Measurements from ENCODE around the gene DPYD.

The DPYD gene

DNA sequence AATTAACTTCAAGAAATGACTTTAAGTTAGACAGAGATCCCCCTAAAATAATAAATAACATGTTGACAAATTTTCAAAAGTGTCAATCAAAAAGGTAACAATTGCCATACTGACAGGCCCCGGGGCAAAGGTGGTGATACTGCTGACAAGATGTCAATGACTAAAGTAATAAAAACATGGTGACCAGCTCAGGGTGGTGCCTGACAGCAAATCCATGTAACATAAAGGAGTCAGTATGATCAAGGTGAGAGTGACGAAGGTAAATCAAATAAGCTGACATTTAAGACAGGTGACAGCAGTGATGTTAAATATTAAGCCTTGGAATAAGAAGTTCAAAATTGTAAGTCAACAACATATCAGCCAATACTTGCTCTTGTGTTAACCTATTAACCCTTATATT is 387.5 kb downstream of the DPYD start:
- Histone ChIP-seq H3K18ac (ENCODE audit: low read length) (no peak overlapping the region), H3K4me1 (ENCODE audit: control insufficient read depth in 2 of 2, insufficient read depth in 1 of 2, low read depth in 1 of 2, low read length in 2 of 2) (peaks cover 0 to 2% of the 10 kb centered on the region in 2 donors), H3K4ac (ENCODE audit: low read length) (no peak overlapping the region), H2BK120ac (ENCODE audit: low read depth, low read length) (no peak overlapping the region), H3K9me3 (replicated peaks in 1 of 2; ENCODE audit: control insufficient read depth in 2 of 2, insufficient read depth in 1 of 2, low read depth in 1 of 2, low read length in 2 of 2) (peaks cover 0 to 3% of the 10 kb centered on the region in 2 donors), H3K79me1 (ENCODE audit: low read depth, low read length) (no peaks in the 10 kb centered on the region), H4K8ac (ENCODE audit: low read depth, low read length) (no peak overlapping the region), H2AFZ (ENCODE audit: low read length) (no peak overlapping the region), H3K9ac (ENCODE audit: low read depth, low read length, poor library complexity) (no peak overlapping the region), H3K14ac (ENCODE audit: low read length) (no peak overlapping the region), H2BK15ac (ENCODE audit: low read length) (no peak overlapping the region), H3K4me2 (ENCODE audit: insufficient read depth, low read length, poor library complexity, severe bottlenecking) (no peak overlapping the region), H3K4me3 (ENCODE audit: low read length in 2 of 2) (no peak overlapping the region), H2BK5ac (ENCODE audit: low read length) (no peak overlapping the region), H3K23ac (ENCODE audit: low read depth, low read length, poor library complexity) (no peak overlapping the region), H3K27me3 (ENCODE audit: control insufficient read depth in 3 of 3, insufficient read depth in 3 of 3, low read depth in 1 of 3, low read length in 3 of 3) (no peaks in the 10 kb centered on the region), H3K27ac (replicated peaks; ENCODE audit: low read length) (no peak overlapping the region), H2AK5ac (ENCODE audit: low read depth, low read length) (no peak overlapping the region), H2BK12ac (ENCODE audit: low read length) (no peak overlapping the region), H3K36me3 (replicated peaks in 1 of 2; ENCODE audit: control insufficient read depth in 2 of 2, insufficient read depth in 2 of 2, low read length in 2 of 2) (no peaks in the 10 kb centered on the region), H4K91ac (ENCODE audit: low read depth, low read length, poor library complexity) (no peak overlapping the region)
- no CpG with 5 or more reads among the region's 2 CpGs for WGBS, 2 donors (ENCODE audit: extremely low coverage in 2 of 2, insufficient read length in 2 of 2, insufficient replicate concordance in 1 of 2)
- no peak for DNase-seq (ENCODE audit: low spot score)

DNA sequence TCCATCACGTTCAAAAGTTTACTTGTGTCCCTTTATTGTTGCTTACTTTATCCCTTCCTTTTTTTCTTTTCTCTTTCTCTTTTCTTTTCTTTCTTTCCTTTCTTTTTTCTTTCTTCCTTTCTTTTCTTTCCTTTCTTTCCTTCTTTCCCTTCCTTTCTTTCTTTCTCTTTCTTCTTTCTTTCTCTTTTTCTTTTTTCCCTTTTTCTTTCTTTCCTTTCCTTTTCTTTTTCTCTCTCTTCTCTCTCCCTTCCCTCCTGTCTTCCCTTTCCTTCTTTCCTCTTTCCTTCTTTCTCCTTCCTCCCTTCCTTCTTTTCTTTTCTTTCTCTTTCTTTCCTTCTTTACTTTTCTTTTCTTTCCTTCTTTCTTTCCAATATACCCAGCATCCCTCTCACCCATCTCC is 391.2 kb downstream of the DPYD start:
- Histone ChIP-seq H3K4me3 (ENCODE audit: low read length in 2 of 2) (no peak overlapping the region), H2BK120ac (ENCODE audit: low read depth, low read length) (no peak overlapping the region), H3K4me1 (ENCODE audit: control insufficient read depth in 2 of 2, insufficient read depth in 1 of 2, low read depth in 1 of 2, low read length in 2 of 2) (no peaks in the 10 kb centered on the region), H3K9me3 (replicated peaks in 1 of 2; ENCODE audit: control insufficient read depth in 2 of 2, insufficient read depth in 1 of 2, low read depth in 1 of 2, low read length in 2 of 2) (no peaks in the 10 kb centered on the region), H3K4ac (ENCODE audit: low read length) (no peak overlapping the region), H3K27ac (replicated peaks; ENCODE audit: low read length) (no peak overlapping the region), H3K9ac (ENCODE audit: low read depth, low read length, poor library complexity) (no peak overlapping the region), H2AK5ac (ENCODE audit: low read depth, low read length) (no peak overlapping the region), H3K27me3 (ENCODE audit: control insufficient read depth in 3 of 3, insufficient read depth in 3 of 3, low read depth in 1 of 3, low read length in 3 of 3) (no peaks in the 10 kb centered on the region), H3K14ac (ENCODE audit: low read length) (no peak overlapping the region), H3K23ac (ENCODE audit: low read depth, low read length, poor library complexity) (no peak overlapping the region), H2BK12ac (ENCODE audit: low read length) (no peak overlapping the region), H3K79me1 (ENCODE audit: low read depth, low read length) (no peaks in the 10 kb centered on the region), H3K36me3 (replicated peaks in 1 of 2; ENCODE audit: control insufficient read depth in 2 of 2, insufficient read depth in 2 of 2, low read length in 2 of 2) (no peaks in the 10 kb centered on the region), H4K91ac (ENCODE audit: low read depth, low read length, poor library complexity) (no peak overlapping the region), H2BK5ac (ENCODE audit: low read length) (no peak overlapping the region), H2AFZ (ENCODE audit: low read length) (no peak overlapping the region), H3K18ac (ENCODE audit: low read length) (no peak overlapping the region), H2BK15ac (ENCODE audit: low read length) (no peak overlapping the region), H3K4me2 (ENCODE audit: insufficient read depth, low read length, poor library complexity, severe bottlenecking) (no peak overlapping the region), H4K8ac (ENCODE audit: low read depth, low read length) (no peak overlapping the region)
- no CpG with 5 or more reads among the region's 1 CpG for WGBS, 2 donors (ENCODE audit: extremely low coverage in 2 of 2, insufficient read length in 2 of 2, insufficient replicate concordance in 1 of 2)
- no peak for DNase-seq (ENCODE audit: low spot score)

DNA sequence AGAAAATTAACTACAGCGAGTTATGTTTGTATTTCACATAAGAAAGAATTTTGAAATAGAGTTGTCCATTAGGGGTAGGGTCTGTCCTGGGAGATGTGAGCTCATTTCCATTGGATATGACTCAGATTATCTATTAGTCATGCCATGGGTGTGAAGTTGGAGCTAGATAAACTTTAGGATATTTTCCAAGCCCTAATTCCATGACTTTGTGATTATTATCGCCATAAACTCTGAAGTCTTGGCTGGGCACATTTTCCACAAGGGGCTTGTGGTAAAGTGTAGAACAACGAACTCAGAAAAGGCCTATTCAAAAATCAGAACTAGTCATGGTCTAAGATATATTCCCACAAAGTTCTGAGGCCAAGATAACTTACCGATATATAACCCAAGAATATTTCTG is 396.6 kb downstream of the DPYD start:
- no peak overlapping the region for H3K9ac ChIP-seq (ENCODE audit: low read depth, low read length, poor library complexity)
- H2AFZ ChIP-seq (ENCODE audit: low read length): no peak overlapping the region
- no peak overlapping the region for H3K14ac ChIP-seq (ENCODE audit: low read length)
- H3K9me3 ChIP-seq (replicated peaks in 1 of 2; ENCODE audit: control insufficient read depth in 2 of 2, insufficient read depth in 1 of 2, low read depth in 1 of 2, low read length in 2 of 2): peaks cover 0 to 2% of the 10 kb centered on the region in 2 donors
- H3K4me2 ChIP-seq (ENCODE audit: insufficient read depth, low read length, poor library complexity, severe bottlenecking): no peak overlapping the region
- no peak overlapping the region for H3K18ac ChIP-seq (ENCODE audit: low read length)
- H3K4ac ChIP-seq (ENCODE audit: low read length): no peak overlapping the region
- no peak overlapping the region for H2BK15ac ChIP-seq (ENCODE audit: low read length)
- H2BK5ac ChIP-seq (ENCODE audit: low read length): no peak overlapping the region
- H4K91ac ChIP-seq (ENCODE audit: low read depth, low read length, poor library complexity): no peak overlapping the region
- no peak overlapping the region for H2BK12ac ChIP-seq (ENCODE audit: low read length)
- DNase-seq (ENCODE audit: low spot score): no peak
- H3K36me3 ChIP-seq (replicated peaks in 1 of 2; ENCODE audit: control insufficient read depth in 2 of 2, insufficient read depth in 2 of 2, low read length in 2 of 2): no peaks in the 10 kb centered on the region
- H4K8ac ChIP-seq (ENCODE audit: low read depth, low read length): no peak overlapping the region
- no peak overlapping the region for H3K4me3 ChIP-seq (ENCODE audit: low read length in 2 of 2)
- H3K23ac ChIP-seq (ENCODE audit: low read depth, low read length, poor library complexity): no peak overlapping the region
- no peaks in the 10 kb centered on the region for H3K79me1 ChIP-seq (ENCODE audit: low read depth, low read length)
- H2AK5ac ChIP-seq (ENCODE audit: low read depth, low read length): no peak overlapping the region
- WGBS, 2 donors (ENCODE audit: extremely low coverage in 2 of 2, insufficient read length in 2 of 2, insufficient replicate concordance in 1 of 2): no CpG with 5 or more reads among the region's 4 CpGs
- no peaks in the 10 kb centered on the region for H3K27me3 ChIP-seq (ENCODE audit: control insufficient read depth in 3 of 3, insufficient read depth in 3 of 3, low read depth in 1 of 3, low read length in 3 of 3)
- H3K27ac ChIP-seq (replicated peaks; ENCODE audit: low read length): no peak overlapping the region
- no peak overlapping the region for H2BK120ac ChIP-seq (ENCODE audit: low read depth, low read length)
- H3K4me1 ChIP-seq (ENCODE audit: control insufficient read depth in 2 of 2, insufficient read depth in 1 of 2, low read depth in 1 of 2, low read length in 2 of 2): no peaks in the 10 kb centered on the region

DNA sequence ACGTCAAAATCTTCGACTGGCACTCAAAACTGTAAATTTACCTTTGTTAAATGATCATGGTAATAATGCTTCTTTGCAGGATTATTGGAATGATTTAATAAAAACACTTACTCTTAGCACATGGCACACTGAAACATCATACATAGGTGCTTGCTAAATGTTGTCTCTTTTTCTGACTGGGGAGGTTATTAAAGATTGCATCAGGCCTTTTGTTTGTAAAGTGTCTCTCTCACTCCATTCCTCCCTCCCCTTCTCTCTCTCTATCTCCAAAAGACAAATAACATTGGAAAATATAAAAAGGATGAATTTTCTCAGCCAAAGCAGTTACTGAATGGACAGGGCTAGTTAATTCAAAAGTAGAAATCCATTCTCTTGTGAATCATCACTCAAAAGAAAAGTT is 404.2 kb downstream of the DPYD start:
- Histone ChIP-seq H3K4me3 (ENCODE audit: low read length in 2 of 2) (no peak overlapping the region), H3K4ac (ENCODE audit: low read length) (no peak overlapping the region), H2BK15ac (ENCODE audit: low read length) (no peak overlapping the region), H3K27me3 (ENCODE audit: control insufficient read depth in 3 of 3, insufficient read depth in 3 of 3, low read depth in 1 of 3, low read length in 3 of 3) (no peaks in the 10 kb centered on the region), H2AK5ac (ENCODE audit: low read depth, low read length) (no peak overlapping the region), H3K9me3 (replicated peaks in 1 of 2; ENCODE audit: control insufficient read depth in 2 of 2, insufficient read depth in 1 of 2, low read depth in 1 of 2, low read length in 2 of 2) (peaks cover 0 to 7% of the 10 kb centered on the region in 2 donors), H2BK5ac (ENCODE audit: low read length) (no peak overlapping the region), H3K14ac (ENCODE audit: low read length) (no peak overlapping the region), H3K23ac (ENCODE audit: low read depth, low read length, poor library complexity) (no peak overlapping the region), H2BK120ac (ENCODE audit: low read depth, low read length) (no peak overlapping the region), H3K36me3 (replicated peaks in 1 of 2; ENCODE audit: control insufficient read depth in 2 of 2, insufficient read depth in 2 of 2, low read length in 2 of 2) (no peaks in the 10 kb centered on the region), H3K9ac (ENCODE audit: low read depth, low read length, poor library complexity) (no peak overlapping the region), H3K4me1 (ENCODE audit: control insufficient read depth in 2 of 2, insufficient read depth in 1 of 2, low read depth in 1 of 2, low read length in 2 of 2) (peaks cover 3 to 5% of the 10 kb centered on the region in 2 donors), H3K18ac (ENCODE audit: low read length) (no peak overlapping the region), H3K79me1 (ENCODE audit: low read depth, low read length) (no peaks in the 10 kb centered on the region), H3K4me2 (ENCODE audit: insufficient read depth, low read length, poor library complexity, severe bottlenecking) (no peak overlapping the region), H4K8ac (ENCODE audit: low read depth, low read length) (no peak overlapping the region), H2BK12ac (ENCODE audit: low read length) (no peak overlapping the region), H2AFZ (ENCODE audit: low read length) (peak overlapping the region; percentile 7), H4K91ac (ENCODE audit: low read depth, low read length, poor library complexity) (no peak overlapping the region), H3K27ac (replicated peaks; ENCODE audit: low read length) (no peak overlapping the region)
- no peak for DNase-seq (ENCODE audit: low spot score)
- no CpG with 5 or more reads among the region's 2 CpGs for WGBS, 2 donors (ENCODE audit: extremely low coverage in 2 of 2, insufficient read length in 2 of 2, insufficient replicate concordance in 1 of 2)

All from neuronal stem cell (in vitro differentiated cells).